Nephron (organoid): ENCODE data around the gene EHBP1.

Source experiments
- H3K27ac Mint-ChIP-seq, 3 experiments: 2 replicates each; pipeline ENCODE4 v1.8.0; 2020; ENCODE audit warnings: mixed read lengths in 3 of 3, mild to moderate bottlenecking in 2 of 3, moderate library complexity in 1 of 3
- H3K27me3 Mint-ChIP-seq: 2 replicates; pipeline ENCODE4 v1.8.0; 2021; ENCODE audit warnings: low read depth, mild to moderate bottlenecking, moderate library complexity, mixed read lengths
- H3K36me3 Mint-ChIP-seq: 2 replicates; pipeline ENCODE4 v1.8.0; 2020; ENCODE audit warnings: low read depth, mixed read lengths
- H3K4me1 Mint-ChIP-seq: 2 replicates; pipeline ENCODE4 v1.8.0; 2020; ENCODE audit warnings: mixed read lengths
- H3K4me3 Mint-ChIP-seq, 3 experiments: 2 replicates each; pipeline ENCODE4 v1.8.0; 2020; ENCODE audit warnings: mild to moderate bottlenecking in 3 of 3, mixed read lengths in 3 of 3, moderate library complexity in 2 of 3
- H3K9me3 Mint-ChIP-seq: 2 replicates; pipeline ENCODE4 v1.8.0; 2020; ENCODE audit warnings: mixed read lengths
- CTCF ChIP-seq, 3 experiments: fragments of 200-600 bp; sonication (generic); IDR thresholded peaks; one replicate each; pipeline ENCODE4 v1.5.0; 2021; ENCODE audit warnings: antibody characterized with exemption in 3 of 3; ENCODE audit not compliant: unreplicated experiment in 3 of 3

The EHBP1 gene

GRCh38 chr2:62717503-62718081 is 12.1 kb downstream of the EHBP1 start:
- Mint-ChIP-seq H3K9me3 (peaks cover 3% of the 10 kb centered on the region), H3K4me3 (no peak overlapping the region), H3K27me3 (no peaks in the 10 kb centered on the region), H3K36me3 (peaks cover 44% of the 10 kb centered on the region), H3K4me1 (peaks cover 4% of the 10 kb centered on the region), H3K27ac (no peak overlapping the region)
- TF ChIP-seq CTCF (IDR thresholded peaks at IDR 0.05; ENCODE audit: unreplicated experiment in 3 of 3) = no peak

GRCh38 chr2:62718225-62718822 is 12.8 kb downstream of the EHBP1 start:
- Mint-ChIP-seq H3K4me1 (peaks cover 4% of the 10 kb centered on the region), H3K9me3 (peaks cover 10% of the 10 kb centered on the region), H3K4me3 (no peak overlapping the region), H3K27ac (no peak overlapping the region), H3K36me3 (peaks cover 51% of the 10 kb centered on the region), H3K27me3 (no peaks in the 10 kb centered on the region)
- TF ChIP-seq CTCF (IDR thresholded peaks at IDR 0.05; ENCODE audit: unreplicated experiment in 3 of 3) = no peak

DNA sequence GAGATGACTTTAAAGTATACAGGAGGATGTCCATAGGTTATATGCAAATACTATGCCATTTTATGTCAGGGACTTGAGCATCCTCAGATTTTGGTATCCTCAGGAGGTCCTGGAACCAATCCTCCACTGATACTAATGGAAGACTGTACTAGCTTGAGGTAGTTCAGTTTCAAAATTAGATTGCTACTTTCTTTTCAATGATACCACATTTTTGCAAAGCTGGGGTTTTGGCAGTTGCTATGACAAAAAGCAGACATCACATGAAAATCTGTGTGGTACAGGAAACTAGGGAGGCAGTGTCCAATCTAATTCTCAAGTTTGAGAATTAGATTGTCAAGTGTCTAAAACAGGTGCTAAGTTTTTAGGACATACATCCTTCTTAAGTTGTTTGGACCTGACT is 14.2 kb downstream of the EHBP1 start:
- Mint-ChIP-seq H3K4me3 (no peak overlapping the region), H3K9me3 (peaks cover 19% of the 10 kb centered on the region), H3K27me3 (no peaks in the 10 kb centered on the region), H3K36me3 (peaks cover 61% of the 10 kb centered on the region), H3K4me1 (peaks cover 4% of the 10 kb centered on the region), H3K27ac (no peak overlapping the region)
- TF ChIP-seq CTCF (IDR thresholded peaks at IDR 0.05; ENCODE audit: unreplicated experiment in 3 of 3) = no peak

- Mint-ChIP-seq H3K9me3 (peaks cover 19% of the 10 kb centered on the region), H3K4me3 (no peak overlapping the region), H3K27ac (no peak overlapping the region), H3K4me1 (peaks cover 9% of the 10 kb centered on the region), H3K27me3 (no peaks in the 10 kb centered on the region), H3K36me3 (peaks cover 63% of the 10 kb centered on the region)
- no peak for TF ChIP-seq CTCF (IDR thresholded peaks at IDR 0.05; ENCODE audit: unreplicated experiment in 3 of 3)
Observed at GRCh38 chr2:62722679-62723078, 17.2 kb downstream of the EHBP1 start.

DNA sequence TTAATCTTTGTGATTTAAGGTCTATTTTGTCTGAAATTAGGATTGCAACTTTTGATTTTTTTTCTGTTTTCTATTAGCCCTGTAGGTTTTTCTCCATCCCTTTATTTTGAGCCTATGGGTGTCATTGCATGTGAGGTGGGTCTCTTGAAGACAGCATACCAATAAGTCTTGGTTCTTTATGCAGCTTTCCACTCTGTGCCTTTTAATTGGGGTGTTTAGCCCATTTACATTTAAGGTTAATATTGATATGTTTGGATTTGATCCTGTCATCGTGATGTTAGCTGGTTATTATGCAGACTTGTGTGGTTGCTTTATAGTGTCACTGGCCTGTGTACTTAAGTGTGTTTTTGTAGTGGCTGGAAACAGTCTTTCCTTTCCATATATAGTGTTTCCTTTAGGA is 17.7 kb downstream of the EHBP1 start:
- no peak overlapping the region for H3K4me3 Mint-ChIP-seq
- H3K9me3 Mint-ChIP-seq = peaks cover 19% of the 10 kb centered on the region
- TF ChIP-seq CTCF (IDR thresholded peaks at IDR 0.05; ENCODE audit: unreplicated experiment in 3 of 3) = no peak
- H3K4me1 Mint-ChIP-seq = peaks cover 11% of the 10 kb centered on the region
- H3K27ac Mint-ChIP-seq = no peak overlapping the region
- peaks cover 63% of the 10 kb centered on the region for H3K36me3 Mint-ChIP-seq
- H3K27me3 Mint-ChIP-seq = no peaks in the 10 kb centered on the region

DNA sequence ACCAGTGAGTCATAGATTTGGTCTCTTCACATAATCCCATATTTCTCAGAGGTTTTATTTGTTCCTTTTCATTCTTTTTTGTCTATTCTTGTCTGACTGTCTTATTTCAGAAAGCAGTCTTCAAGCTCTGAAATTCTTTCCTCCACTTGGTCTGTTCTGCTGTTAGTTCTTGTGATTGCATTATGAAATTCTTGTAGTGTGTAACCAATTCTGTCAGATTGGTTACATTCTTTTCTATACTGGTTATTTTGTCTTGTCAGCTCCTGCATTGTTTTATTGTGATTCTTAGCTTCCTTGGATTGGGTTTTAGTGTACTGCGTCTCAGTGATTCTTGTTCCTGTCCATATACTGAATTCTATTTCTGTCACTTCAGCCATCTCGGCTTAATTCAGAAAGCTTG is 18.6 kb downstream of the EHBP1 start:
- Mint-ChIP-seq H3K9me3 (peaks cover 19% of the 10 kb centered on the region), H3K27ac (no peak overlapping the region), H3K4me3 (no peak overlapping the region), H3K27me3 (no peaks in the 10 kb centered on the region), H3K36me3 (peaks cover 63% of the 10 kb centered on the region), H3K4me1 (peaks cover 11% of the 10 kb centered on the region)
- no peak for TF ChIP-seq CTCF (IDR thresholded peaks at IDR 0.05; ENCODE audit: unreplicated experiment in 3 of 3)
